Stimulated activated CD8-positive, alpha-beta memory T cell treated with anti-CD3 and anti-CD28 coated beads, Interleukin-4, amount 100 ng/mL, for 48 hours (primary cell): ENCODE measurements around the gene HEPH.
"Not testable (repeated sequence)": the region's sequence is repeated elsewhere in the genome, so short reads cannot be mapped to it uniquely, and the experiment has no call there.

Source experiments
- DNase-seq: peaks from one replicate; pipeline ENCODE4 v3.0.0-alpha.2; 2020

Gene HEPH, protein sequence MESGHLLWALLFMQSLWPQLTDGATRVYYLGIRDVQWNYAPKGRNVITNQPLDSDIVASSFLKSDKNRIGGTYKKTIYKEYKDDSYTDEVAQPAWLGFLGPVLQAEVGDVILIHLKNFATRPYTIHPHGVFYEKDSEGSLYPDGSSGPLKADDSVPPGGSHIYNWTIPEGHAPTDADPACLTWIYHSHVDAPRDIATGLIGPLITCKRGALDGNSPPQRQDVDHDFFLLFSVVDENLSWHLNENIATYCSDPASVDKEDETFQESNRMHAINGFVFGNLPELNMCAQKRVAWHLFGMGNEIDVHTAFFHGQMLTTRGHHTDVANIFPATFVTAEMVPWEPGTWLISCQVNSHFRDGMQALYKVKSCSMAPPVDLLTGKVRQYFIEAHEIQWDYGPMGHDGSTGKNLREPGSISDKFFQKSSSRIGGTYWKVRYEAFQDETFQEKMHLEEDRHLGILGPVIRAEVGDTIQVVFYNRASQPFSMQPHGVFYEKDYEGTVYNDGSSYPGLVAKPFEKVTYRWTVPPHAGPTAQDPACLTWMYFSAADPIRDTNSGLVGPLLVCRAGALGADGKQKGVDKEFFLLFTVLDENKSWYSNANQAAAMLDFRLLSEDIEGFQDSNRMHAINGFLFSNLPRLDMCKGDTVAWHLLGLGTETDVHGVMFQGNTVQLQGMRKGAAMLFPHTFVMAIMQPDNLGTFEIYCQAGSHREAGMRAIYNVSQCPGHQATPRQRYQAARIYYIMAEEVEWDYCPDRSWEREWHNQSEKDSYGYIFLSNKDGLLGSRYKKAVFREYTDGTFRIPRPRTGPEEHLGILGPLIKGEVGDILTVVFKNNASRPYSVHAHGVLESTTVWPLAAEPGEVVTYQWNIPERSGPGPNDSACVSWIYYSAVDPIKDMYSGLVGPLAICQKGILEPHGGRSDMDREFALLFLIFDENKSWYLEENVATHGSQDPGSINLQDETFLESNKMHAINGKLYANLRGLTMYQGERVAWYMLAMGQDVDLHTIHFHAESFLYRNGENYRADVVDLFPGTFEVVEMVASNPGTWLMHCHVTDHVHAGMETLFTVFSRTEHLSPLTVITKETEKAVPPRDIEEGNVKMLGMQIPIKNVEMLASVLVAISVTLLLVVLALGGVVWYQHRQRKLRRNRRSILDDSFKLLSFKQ

DNA sequence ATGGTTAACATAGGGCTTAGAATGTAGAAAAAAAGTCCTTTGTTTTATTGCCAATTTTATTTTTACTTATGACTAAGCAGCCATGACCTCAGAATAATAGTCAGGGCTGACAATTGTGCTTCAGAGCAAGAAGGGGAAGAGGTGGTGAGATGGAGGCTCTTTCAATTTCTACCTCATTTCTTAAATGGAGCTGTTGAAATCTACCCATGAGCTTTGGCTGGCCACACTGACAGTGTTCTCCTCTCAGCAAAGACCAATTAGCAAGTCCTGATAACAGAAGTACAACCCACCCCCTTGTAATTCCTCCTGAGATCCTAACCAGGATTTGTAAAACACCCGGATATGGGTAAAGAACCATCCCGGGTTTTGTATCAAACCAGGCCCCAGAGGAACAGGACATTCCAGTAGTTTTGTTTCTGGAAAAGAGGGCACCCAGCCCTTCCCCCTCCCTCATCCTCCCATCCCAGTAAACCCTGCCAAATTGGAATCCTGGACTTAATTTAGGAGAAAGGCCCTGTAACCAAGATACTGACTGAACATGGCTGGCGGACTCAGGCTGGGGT is at the start of gene HEPH:
HEPH (plus strand) TSS at position 399 of the 563 bp plus-strand sequence. CDS start 6,324 bp downstream, outside the sequence.
- no peak for DNase-seq

DNA sequence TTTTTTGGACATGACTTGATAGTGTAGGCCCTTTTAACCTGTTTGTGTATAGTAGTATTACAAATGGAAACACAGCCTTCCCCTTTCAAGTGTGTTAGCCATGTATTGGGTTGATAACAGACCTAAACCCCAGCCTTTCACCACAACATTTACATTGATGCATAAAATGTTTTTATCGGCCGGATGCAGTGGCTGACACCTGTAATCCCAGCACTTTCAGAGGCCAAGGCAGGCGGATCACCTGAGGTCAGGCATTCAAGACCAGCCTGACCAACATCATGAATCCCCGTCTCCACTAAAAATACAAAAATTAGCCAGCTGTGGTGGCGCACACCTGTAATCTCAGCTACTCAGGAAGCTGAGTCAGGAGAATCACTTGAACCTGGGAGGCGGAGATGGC is 45.3 kb upstream of the HEPH start:
- DNase-seq = not testable (repeated sequence)

DNA sequence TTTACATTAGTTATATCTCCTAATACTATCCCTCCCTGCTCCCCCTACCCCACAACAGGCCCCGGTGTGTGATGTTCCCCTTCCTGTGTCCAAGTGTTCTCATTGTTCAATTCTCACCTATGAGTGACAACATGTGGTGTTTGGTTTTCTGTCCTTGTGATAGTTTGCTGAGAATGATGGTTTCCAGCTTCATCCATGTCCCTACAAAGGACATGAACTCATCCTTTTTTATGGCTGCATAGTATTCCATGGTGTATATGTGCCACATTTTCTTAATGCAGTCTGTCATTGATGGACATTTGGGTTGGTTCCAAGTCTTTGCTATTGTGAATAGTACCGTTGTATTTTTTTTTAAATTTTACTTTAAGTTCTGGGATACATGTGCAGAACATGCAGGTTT is 42.7 kb upstream of the HEPH start:
- not testable (repeated sequence) for DNase-seq

DNA sequence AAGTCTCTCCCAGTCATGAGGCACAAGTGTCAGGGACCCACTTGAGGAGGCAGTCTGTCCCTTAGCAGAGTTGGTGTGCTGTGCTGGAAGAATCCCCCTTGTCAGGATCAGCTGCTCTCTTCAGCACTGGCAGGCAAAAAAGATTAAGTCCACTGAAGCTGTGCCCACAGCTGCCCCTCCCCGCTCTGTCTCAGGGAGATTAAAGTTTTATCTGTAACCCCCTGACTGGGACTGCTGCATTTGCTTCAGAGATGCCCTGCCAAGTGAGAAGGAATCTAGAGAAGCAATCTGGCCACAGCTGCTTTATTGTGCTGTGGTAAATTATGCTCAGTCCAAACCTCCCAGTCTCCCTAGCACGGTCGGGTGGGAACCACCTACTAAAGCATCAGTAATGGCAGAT is 37.4 kb upstream of the HEPH start:
- DNase-seq = no peak

DNA sequence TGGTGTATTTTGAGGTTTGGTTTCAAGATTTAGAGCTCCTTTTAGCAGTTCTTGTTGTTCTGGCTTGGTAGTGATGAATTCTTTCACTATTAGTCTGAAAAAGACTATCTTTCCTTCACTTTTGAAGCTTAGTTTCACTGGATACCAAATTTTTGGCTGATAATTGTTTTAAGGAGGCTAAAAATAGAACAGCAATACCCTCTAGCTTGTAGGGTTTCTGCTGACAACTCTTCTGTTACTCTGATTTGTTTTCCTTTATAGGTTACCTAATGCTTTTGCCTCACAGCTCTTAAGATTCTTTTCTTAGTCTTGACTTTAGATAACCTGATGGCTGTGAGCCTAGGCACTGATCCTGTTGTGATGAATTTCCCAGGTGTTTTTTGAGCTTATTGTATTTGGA is 33.6 kb upstream of the HEPH start:
- DNase-seq = no peak

DNA sequence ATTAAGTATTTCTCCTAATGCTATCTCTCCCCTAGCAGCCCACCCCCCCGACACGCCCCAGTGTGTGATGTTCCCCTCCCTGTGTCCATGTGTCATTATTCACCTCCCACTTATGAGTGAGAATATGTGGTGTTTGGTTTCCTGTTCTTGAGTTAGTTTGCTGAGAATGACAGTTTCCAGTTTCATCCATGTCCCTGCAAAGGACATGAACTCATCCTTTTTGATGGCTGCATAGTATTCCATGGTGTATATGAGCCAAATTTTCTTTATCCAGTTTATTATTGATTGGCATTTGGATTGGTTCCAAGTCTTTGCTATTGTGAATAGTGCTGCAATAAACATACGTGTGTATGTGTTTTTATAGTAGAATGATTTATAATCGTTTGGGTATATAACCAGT is 28.8 kb upstream of the HEPH start:
- not testable (repeated sequence) for DNase-seq

DNA sequence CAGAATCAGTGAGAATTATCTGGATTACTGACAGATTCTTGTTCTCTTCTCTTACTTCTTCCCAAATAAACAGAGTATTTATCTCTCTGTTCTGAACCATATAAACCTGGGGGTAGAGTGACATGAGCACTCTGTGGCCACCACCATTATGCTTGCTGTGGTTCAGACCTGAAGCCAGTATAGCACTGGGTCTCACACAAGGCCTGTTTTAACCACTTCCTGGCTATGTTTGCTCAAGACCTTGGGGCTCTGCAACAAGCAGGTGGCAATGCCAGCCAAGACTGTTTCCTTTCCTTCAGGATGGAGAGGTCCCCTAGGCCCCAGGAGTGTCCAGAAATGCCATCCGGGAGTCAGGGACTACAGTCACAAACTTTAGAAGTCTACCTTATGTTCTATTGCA is 21.7 kb upstream of the HEPH start:
- DNase-seq = no peak

DNA sequence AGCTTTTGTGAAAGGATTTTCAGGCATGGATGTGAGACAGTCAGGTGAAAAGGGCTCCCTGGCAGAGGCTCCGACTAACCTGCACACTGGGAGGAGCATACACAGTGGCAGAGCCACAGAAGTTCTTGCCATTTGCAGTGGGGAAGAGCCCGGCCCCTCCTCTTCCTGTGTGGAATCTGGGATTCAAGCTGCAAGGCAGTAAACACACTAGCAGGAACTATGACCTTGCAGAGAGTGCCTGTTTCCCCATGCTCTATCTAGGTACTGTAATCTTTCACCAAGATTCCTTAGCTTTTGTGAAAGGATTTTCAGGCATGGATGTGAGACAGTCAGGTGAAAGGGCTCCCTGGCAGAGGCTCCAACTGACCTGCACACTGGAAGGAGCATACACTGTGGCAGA is 19.8 kb upstream of the HEPH start:
- no peak for DNase-seq

DNA sequence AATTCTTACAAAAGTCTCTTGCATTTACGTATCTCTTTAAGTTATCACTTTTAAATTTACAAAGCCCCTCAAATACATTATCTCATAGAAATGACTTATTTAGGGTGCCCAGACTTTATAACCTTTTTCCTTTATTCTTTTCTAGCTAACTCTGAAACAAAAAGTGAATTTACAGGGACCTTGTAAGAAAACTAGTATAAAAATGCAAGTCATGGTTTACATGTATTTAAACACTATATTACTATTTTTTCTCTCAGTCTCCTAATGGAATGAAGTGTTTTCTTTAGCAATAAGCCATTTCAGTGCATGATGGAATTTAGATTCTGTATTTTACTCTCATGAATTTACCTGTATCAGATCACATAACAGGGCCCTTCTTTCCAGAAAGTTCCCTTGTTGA is 14.5 kb upstream of the HEPH start:
- DNase-seq = no peak

DNA sequence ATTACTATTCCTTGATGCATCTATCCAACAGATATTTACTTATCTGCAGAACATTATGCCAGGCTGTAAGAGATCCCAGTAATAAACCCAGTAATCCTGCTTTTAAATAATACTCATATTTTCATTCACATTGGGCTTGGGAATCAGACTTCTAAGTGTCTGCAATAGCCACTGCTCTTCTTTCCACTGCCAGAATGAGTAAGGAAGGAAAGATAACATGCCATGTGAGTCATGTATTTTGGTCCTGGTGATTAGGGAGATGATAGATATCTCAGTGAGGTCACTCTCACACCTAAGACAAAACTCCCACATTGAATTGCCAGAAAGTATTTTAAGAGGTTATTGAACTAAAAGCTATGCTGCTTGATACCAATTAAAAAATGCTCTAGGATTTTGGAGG is 13.9 kb upstream of the HEPH start:
- DNase-seq = no peak

DNA sequence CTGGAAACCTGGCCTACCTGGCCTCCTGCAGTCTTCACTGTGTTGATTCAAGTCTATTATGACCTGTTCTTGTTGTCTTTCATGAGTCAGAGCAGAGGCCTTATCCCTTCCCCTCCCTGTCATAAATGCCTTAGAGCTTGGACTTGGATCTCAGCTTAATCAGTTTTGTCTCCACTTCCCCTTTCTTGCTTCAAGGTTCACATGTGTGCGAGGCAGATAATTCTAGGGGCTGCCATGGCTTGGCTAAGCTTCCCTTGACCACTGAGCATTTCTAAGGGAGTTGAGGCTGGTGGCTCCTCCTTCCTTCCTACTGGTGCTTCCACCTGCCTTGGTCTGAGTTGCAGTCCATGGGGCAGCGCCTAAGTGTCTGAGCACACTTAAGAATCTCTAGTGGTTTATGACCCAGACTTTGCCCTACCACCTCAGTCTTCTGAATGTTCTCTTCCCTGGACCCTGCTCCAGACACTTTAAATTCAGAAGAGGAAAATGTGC is 1.7 kb upstream of the HEPH start:
- DNase-seq = no peak

DNA sequence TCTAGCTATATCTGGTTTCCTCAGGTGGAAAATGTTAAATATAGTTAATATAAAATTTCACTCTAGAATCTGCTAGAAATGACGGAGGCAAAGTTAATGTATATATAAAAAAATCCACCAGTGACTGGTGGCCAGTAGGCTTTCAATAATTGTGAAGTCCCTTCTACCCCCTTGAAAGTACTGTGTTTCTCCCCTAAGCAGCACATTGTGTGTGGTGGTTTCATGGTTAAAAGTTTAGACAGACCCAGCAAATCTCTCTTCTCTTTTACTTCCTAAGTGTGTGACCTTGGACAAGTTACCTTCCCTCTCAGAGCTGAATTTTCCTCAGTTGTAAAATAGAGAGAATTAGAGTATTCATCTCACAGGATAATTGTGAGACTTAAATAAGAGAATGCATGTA is 600 bp upstream of the HEPH start:
- no peak for DNase-seq

DNA sequence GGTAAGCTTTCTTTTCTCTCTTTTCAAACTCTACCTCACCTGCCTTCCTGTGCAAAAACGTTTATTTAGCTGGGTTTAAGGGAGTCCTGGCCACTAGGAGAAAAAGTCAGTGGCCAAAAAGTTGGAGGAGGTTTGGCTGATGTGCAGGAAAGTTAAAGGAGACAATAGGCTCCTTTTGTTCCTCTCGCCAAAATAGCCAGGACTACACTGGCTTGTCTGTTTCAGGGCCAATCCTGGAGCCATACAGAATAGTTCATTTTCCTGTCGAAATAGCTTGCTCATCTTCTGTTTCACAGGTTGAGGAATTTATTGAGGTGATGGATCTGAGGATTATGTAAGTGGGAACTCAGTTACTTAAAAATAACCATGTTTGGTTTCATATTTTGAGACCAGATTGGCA is 423 bp downstream of the HEPH start:
- no peak for DNase-seq

DNA sequence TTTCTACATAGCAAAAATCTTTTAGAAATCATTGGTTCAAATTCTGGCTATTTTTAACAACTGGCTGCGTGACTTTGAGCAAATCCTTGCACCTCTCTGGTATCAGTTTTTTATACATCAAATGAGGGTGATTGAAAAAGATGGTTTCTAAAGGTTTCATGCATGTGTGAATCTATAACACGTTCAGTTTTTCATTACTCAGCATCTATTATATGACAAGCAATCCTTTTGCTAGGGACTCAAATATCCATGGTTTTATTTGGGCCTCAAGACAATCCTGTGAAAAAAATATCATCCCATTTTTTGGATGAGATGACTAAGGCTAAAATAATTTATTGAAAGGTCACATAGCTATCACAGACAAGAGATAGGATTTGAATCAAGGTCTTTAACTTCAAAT is 884 bp downstream of the HEPH start:
- no peak for DNase-seq

DNA sequence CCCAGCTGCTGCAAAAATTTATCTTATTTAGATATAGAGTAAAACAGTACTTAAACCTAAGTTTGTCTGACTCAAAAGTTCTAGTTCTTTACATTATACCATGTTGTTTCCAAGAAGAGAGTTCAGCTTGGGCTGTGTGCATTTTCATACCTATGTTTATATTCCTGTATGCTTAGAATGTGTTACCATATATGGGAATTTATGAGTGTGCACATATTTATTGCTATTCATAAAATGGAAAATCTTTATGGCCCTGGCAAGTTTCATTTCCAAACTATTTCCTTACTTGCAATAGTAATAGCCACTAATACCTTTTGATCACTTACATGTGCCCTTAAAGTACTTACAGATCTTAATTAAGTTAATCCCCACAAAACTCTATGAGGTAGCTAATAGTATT is 2.6 kb downstream of the HEPH start:
- DNase-seq = no peak

DNA sequence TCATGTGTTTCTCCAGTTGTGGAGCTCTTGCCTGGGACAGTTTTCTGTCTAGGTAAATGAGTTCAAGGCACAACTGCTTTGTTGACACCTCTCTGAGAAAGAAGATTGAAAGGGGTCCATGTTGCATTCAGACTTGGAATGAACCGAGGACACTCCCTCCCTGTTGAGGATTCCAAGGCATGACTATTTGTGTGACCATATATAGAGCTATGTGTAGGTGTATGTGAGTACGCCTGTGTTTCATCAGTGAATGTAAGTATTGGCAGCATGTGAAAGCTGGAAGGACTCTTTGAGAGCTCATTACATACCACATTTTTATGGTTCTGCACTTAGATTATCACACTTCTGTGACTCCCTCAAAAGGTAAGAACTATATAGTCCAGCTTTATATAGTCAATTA is 3.4 kb downstream of the HEPH start:
- DNase-seq = no peak

DNA sequence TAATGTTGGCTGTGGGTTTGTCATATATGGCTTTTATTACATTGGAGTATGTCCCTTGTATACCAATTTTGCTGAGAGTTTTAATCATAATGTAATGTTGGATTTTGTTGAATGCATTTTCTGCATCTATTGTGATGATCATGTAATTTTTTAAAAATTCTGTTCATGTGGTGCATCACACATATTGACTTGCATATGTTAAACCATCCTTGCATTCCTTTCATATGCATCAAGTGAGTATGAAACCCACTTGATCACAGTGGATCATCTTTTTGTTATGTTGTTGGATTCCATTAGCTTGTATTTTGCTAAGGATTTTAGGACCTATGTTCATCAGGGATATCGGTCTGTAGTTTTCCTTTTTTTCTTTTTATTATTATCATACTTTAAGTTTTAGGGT is 12.1 kb downstream of the HEPH start:
- DNase-seq = no peak

DNA sequence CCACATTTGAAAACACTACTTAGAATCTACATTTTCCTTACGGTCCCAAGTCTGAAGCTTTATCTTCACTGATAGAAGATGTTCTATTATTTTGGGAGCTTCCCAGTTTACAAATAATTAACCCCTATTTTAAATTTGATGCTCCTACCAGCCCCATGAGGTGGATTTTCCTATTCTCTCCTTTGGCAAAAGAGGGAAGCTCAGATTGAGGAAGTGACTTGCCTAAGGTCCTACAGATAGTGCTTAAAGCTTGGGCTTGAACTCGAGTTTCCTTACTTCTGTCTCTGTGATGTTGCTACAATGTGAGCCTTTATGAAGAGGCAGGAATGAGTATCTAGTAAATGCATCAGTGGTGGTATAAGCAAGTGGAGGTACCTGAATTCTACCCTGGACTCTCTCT is 27.5 kb downstream of the HEPH start:
- DNase-seq = no peak

DNA sequence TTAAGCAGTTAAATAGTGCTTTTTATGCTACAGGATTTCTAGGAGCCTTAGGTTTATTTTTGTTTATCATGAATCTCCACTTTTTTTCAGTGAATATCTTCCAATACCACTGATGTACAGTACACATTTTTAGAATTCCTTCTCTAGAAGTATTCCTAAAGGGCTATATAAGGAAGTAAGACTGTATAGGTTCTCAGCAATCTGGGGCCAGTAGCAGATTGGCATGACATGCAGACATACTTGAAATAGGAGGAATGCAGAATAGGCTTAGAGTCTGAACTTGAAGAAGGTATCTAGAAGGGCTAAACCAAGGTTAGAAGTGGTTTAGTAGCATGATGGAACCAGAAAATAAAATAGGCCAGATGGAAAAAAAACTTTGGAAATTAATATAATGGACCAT is 29.8 kb downstream of the HEPH start:
- no peak for DNase-seq

DNA sequence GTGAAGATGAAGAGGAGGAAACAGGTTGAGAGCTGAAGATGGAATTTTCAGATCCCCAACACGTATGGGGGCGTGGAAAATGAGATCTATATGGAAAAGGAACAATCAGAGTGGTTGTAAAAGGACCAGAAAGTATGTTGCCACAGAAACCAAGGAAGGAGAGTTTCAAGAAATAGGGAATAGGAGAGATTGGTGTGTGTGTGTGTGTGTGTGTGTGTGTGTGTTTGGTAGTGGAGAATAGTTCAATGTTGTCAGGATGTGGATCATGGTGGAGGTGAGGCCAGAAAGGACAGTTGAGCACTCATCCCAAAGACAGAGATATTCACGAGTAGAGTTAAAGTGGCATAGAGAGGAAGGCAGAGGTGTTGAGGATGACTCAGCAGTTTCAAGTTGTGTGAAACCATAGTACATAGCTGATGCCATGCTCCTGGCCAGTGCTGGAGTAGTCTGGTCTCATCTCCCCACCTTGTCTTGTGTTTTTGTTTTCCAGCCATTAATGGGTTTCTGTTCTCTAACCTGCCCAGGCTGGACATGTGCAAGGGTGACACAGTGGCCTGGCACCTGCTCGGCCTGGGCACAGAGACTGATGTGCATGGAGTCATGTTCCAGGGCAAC is 36.1 kb downstream of the HEPH start:
- DNase-seq = no peak

DNA sequence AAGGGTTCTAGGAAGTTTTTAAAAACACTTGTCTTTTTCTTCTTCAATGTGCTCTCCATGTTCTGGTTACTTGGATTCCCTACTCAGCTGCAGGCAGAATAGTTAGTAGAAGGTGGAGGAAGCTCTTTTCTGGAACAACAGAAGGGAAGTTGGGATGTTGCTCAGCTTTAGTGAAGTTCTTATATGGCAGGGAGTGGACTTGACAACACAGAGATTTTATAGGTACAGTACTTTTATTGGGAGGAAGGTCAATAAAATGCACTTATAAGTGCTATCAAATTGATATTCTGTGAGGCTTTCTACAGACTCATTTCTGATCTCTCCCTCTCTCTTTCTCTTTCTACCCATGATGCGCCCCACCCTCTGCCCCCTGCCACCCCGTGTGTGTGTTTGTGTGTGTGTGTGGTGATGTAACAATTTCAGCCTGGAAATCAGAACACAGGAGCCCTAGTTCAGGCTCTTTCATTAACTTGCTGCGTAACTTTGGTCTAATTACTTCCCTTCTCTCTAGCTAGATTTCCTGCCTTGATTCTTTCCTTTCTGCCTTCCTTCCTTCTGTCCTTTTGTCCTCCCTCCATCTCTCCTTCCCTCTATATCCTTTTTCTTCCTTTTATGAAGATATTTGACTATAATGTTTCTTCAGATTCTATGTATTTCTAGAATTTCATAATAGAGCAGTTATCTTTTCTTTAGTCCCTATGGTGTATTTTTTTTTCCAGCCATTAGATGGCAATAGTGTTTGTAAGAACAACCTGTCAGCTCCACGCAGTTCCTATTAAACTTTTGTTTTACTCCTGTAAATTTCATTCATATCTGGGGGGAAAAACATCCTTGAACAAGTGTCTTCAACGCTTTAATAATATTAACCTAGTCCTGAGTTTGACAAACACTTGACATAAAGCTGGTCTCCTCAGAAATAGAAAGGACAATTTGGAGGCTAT is 37.1 kb downstream of the HEPH start:
- no peak for DNase-seq
